WTC11 (cell line): ENCODE results near the gene TMEM127.

Source experiments
- CTCF ChIP-seq: fragments of 200-600 bp; IDR thresholded peaks from 2 replicates; pipeline ENCODE4 v1.8.0; 2022; ENCODE audit warnings: antibody characterized with exemption
- ETV6 ChIP-seq: sonication (generic); formaldehyde crosslinking; IDR thresholded peaks from 2 replicates; pipeline ENCODE4 v1.8.1; 2022; ENCODE audit warnings: mild to moderate bottlenecking, missing genetic modification reagents
- GABPB1 ChIP-seq: sonication (generic); formaldehyde crosslinking; IDR thresholded peaks from 2 replicates; pipeline ENCODE4 v1.8.1; 2023; ENCODE audit warnings: mild to moderate bottlenecking, missing genetic modification reagents
- IRF2 ChIP-seq: sonication (generic); formaldehyde crosslinking; IDR thresholded peaks from 2 replicates; pipeline ENCODE4 v1.8.0; 2022; ENCODE audit warnings: low read depth, missing genetic modification reagents, borderline replicate concordance
- NFYB ChIP-seq: sonication (generic); formaldehyde crosslinking; conservative IDR thresholded peaks from 2 replicates; pipeline ENCODE4 v1.8.0; 2022; ENCODE audit warnings: low read depth, missing genetic modification reagents
- OVOL2 ChIP-seq: fragments of 250-450 bp; sonication (Bioruptor Pico); IDR thresholded peaks from 2 replicates; pipeline ENCODE4 v1.9.0; 2021; ENCODE audit warnings: mild to moderate bottlenecking, borderline replicate concordance
- PRDM15 ChIP-seq: sonication (generic); formaldehyde crosslinking; IDR thresholded peaks from 2 replicates; pipeline ENCODE4 v1.8.0; 2022; ENCODE audit warnings: missing genetic modification reagents
- TP53 ChIP-seq: sonication (generic); formaldehyde crosslinking; IDR thresholded peaks from 2 replicates; pipeline ENCODE4 v1.8.1; 2023; ENCODE audit warnings: mild to moderate bottlenecking, missing genetic modification reagents
- TF ChIP-seq, protein P1 (sequence below): sonication (generic); formaldehyde crosslinking; IDR thresholded peaks from 2 replicates; pipeline ENCODE4 v1.8.1; 2022; ENCODE audit warnings: low read depth, missing genetic modification reagents, borderline replicate concordance

DNA sequence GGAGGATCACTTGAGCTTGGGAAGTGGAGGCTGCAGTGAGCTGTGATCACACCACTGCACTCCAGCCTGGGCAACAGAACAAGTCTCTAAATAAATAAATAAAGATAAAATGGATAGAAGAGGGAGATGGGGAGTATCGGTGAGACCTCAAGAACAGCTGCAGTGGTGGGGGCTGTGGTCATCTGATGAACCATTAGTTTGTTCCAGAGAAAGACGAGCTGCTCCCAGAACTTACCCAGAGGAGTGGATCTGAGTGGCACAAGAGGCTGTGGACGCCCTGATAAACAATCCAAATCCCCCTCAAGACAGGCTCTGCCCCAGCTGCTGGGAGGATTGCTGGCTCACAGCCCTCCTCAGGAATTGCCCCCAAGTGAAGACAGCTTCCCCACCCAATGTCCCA is 26.7 kb downstream of the TMEM127 start:
- TF ChIP-seq CTCF (no peak), OVOL2 (CRISPR knock-in tag) (no peak), ETV6 (no peak), NFYB (CRISPR knock-in tag) (no peak), PRDM15 (CRISPR knock-in tag) (no peak), TP53 (CRISPR knock-in tag) (no peak), IRF2 (no peak), GABPB1 (no peak)
- TF ChIP-seq, protein P1, sequence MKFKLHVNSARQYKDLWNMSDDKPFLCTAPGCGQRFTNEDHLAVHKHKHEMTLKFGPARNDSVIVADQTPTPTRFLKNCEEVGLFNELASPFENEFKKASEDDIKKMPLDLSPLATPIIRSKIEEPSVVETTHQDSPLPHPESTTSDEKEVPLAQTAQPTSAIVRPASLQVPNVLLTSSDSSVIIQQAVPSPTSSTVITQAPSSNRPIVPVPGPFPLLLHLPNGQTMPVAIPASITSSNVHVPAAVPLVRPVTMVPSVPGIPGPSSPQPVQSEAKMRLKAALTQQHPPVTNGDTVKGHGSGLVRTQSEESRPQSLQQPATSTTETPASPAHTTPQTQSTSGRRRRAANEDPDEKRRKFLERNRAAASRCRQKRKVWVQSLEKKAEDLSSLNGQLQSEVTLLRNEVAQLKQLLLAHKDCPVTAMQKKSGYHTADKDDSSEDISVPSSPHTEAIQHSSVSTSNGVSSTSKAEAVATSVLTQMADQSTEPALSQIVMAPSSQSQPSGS (CRISPR knock-in tag), result no peak
